DOHH2 (cell line): ENCODE results near the gene MED19.

Experiments used
- H3F3A ChIP-seq: fragments of 200-600 bp; sonication (generic), shearing (Covaris generic); 2 replicates; pipeline ENCODE4 v1.6.0; 2016; ENCODE audit warnings: antibody characterized with exemption, mild to moderate bottlenecking; ENCODE audit not compliant: control insufficient read depth, insufficient read depth
- H3K27ac ChIP-seq: fragments of 200-600 bp; sonication (generic); 2 replicates; pipeline ENCODE4 v1.5.1; 2014; ENCODE audit warnings: low read depth, mild to moderate bottlenecking, low read length, moderate library complexity
- H3K27me3 ChIP-seq: fragments of 200-600 bp; sonication (generic); 2 replicates; pipeline ENCODE4 v1.6.1; 2014; ENCODE audit warnings: mild to moderate bottlenecking, low read length, mixed read lengths; ENCODE audit not compliant: control insufficient read depth
- H3K36me3 ChIP-seq: fragments of 200-600 bp; sonication (generic); 2 replicates; pipeline ENCODE4 v1.6.1; 2014; ENCODE audit warnings: mild to moderate bottlenecking, low read length, moderate library complexity, mixed read lengths; ENCODE audit not compliant: control insufficient read depth
- H3K4me1 ChIP-seq: fragments of 200-600 bp; sonication (generic); 2 replicates; pipeline ENCODE4 v1.6.1; 2014; ENCODE audit warnings: mild to moderate bottlenecking, low read length, mixed read lengths; ENCODE audit not compliant: control insufficient read depth
- H3K4me2 ChIP-seq: fragments of 200-600 bp; sonication (generic); 2 replicates; pipeline ENCODE4 v1.6.0; 2014; ENCODE audit warnings: mild to moderate bottlenecking, low read length, moderate library complexity
- H3K4me3 ChIP-seq: fragments of 200-600 bp; sonication (generic); 2 replicates; pipeline ENCODE4 v1.5.1; 2014; ENCODE audit warnings: mild to moderate bottlenecking, low read length, mixed read lengths
- H3K79me2 ChIP-seq: fragments of 200-600 bp; sonication (generic); 2 replicates; pipeline ENCODE4 v1.6.1; 2014; ENCODE audit warnings: mild to moderate bottlenecking, low read length, mixed read lengths; ENCODE audit not compliant: control insufficient read depth
- H3K9me2 ChIP-seq: fragments of 200-600 bp; sonication (generic); replicated peaks from 2 replicates; pipeline ENCODE4 v1.6.1; 2014; ENCODE audit warnings: mild to moderate bottlenecking, low read length, mixed read lengths; ENCODE audit not compliant: control insufficient read depth
- H3K9me3 ChIP-seq: fragments of 200-600 bp; sonication (generic); 2 replicates; pipeline ENCODE4 v1.6.1; 2014; ENCODE audit warnings: antibody characterized with exemption, low read length, mixed read lengths; ENCODE audit not compliant: control insufficient read depth, insufficient read depth
- H4K20me1 ChIP-seq: fragments of 200-600 bp; sonication (generic); 2 replicates; pipeline ENCODE4 v1.6.0; 2014; ENCODE audit warnings: low read depth, mild to moderate bottlenecking, antibody characterized with exemption, low read length, moderate library complexity; ENCODE audit not compliant: control insufficient read depth, insufficient read depth
- EZH2phosphoT487 ChIP-seq: fragments of 200-600 bp; sonication (generic); IDR thresholded peaks from 2 replicates; pipeline ENCODE4 v1.6.1; 2017; ENCODE audit warnings: borderline replicate concordance, mild to moderate bottlenecking, antibody characterized with exemption, low read length, moderate library complexity, mixed read lengths
- TF ChIP-seq, protein P1 (sequence below): fragments of 200-600 bp; sonication (generic); IDR thresholded peaks from one replicate; pipeline ENCODE4 v1.5.1; 2014; ENCODE audit warnings: antibody characterized with exemption, mild to moderate bottlenecking, low read depth, low read length; ENCODE audit not compliant: poor library complexity, severe bottlenecking

The MED19 gene

DNA sequence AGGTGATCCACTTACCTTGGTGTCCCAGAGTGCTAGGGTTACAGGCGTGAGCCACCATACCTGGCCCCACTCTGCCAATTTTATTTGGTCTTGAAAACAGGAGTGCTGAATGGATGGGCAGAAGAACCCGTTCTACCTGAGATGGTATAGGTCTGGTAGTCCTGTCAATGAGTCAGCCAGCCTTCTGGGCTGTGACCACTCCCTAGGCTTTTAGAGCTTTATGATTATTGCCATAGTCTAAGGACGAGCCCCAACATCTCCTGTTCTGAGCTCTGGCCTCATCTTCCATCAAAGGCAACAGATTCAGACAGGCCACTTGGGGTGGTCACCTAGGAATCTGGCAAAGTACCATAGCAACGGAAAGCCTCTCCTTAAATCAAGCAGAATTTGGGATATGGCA is 32.6 kb downstream of the MED19 start:
- Histone ChIP-seq H3K4me1 (no peaks in the 10 kb centered on the region), H3K36me3 (peaks cover 85% of the 10 kb centered on the region), H3K27me3 (no peaks in the 10 kb centered on the region), H3K9me2 (no peaks in the 10 kb centered on the region), H3K4me2 (no peak overlapping the region), H3K9me3 (no peaks in the 10 kb centered on the region), H3K27ac (no peak overlapping the region), H3K79me2 (peaks cover 93% of the 10 kb centered on the region), H4K20me1 (peaks cover 22% of the 10 kb centered on the region), H3K4me3 (no peak overlapping the region), H3F3A (no peaks in the 10 kb centered on the region)
- TF ChIP-seq, protein P1, sequence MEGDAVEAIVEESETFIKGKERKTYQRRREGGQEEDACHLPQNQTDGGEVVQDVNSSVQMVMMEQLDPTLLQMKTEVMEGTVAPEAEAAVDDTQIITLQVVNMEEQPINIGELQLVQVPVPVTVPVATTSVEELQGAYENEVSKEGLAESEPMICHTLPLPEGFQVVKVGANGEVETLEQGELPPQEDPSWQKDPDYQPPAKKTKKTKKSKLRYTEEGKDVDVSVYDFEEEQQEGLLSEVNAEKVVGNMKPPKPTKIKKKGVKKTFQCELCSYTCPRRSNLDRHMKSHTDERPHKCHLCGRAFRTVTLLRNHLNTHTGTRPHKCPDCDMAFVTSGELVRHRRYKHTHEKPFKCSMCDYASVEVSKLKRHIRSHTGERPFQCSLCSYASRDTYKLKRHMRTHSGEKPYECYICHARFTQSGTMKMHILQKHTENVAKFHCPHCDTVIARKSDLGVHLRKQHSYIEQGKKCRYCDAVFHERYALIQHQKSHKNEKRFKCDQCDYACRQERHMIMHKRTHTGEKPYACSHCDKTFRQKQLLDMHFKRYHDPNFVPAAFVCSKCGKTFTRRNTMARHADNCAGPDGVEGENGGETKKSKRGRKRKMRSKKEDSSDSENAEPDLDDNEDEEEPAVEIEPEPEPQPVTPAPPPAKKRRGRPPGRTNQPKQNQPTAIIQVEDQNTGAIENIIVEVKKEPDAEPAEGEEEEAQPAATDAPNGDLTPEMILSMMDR = no peak
- TF ChIP-seq EZH2phosphoT487 = no peak

DNA sequence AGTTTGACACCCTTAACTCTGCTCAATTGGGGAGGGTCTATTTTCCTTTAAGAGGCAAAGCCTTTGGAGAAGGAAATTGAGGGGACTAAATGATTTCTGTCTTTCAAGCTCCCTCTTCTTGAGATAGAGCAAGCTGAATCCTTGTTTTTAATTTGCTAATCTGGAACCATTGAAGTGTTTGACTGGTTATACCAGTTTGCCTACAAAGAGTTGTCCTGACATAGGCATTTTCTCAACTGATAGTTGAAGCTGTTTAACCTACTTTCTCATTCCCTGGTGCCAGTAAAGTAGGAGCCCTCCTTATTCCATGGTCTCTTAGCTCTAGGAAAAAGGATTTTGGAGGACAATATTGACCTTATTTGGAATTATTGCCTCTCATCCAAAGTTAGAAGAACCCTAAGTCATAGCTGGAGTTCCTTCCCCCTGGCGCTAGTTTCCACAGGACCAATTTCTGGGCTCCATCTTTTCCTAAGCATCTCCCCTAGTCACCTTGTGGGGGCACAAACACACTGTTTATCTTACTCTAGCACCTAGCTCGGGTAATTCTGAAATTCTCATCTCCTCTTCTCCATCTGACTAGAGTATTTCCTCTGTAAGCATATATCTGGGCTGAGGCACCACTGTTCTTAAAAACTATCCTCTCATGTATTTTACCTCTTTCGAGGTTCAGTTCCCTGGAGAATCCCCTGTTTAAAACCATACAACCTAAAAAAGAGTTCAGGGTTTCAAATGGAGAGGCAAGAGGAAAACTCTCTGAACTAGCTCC is 36.7 kb downstream of the MED19 start:
- H3K36me3 ChIP-seq = peaks cover 87% of the 10 kb centered on the region
- TF ChIP-seq EZH2phosphoT487 = no peak
- TF ChIP-seq, protein P1 = no peak

DNA sequence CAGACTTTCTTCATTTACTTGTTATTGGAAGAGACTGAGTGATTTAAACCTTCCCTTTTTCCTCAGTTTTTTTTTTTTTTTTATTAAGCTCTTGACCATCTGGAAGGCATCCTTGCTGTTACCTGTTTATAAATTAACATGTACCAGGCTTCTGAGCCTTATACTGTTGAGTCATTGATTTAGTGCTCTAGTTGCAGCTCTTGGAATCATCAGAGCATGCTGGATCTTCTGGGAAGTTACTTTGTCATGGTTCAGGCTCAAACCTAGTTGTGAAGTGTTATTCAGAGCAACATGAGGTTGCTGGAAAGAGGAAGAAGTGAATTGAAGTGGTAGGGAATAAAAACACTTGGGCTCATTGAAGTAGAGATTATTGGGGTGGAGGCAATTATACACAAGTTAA is 37.8 kb downstream of the MED19 start:
- H3K4me1 ChIP-seq = peaks cover 10% of the 10 kb centered on the region
- no peaks in the 10 kb centered on the region for H3F3A ChIP-seq
- no peak overlapping the region for H3K27ac ChIP-seq
- H3K4me2 ChIP-seq = no peak overlapping the region
- no peaks in the 10 kb centered on the region for H3K27me3 ChIP-seq
- TF ChIP-seq EZH2phosphoT487 = no peak
- TF ChIP-seq, protein P1 = no peak
- H3K9me3 ChIP-seq = no peaks in the 10 kb centered on the region
- peaks cover 32% of the 10 kb centered on the region for H4K20me1 ChIP-seq
- H3K4me3 ChIP-seq = no peak overlapping the region
- H3K79me2 ChIP-seq = peaks cover 97% of the 10 kb centered on the region
- no peaks in the 10 kb centered on the region for H3K9me2 ChIP-seq
- H3K36me3 ChIP-seq = peaks cover 80% of the 10 kb centered on the region

More for the DNA sequence above, 36.7 kb downstream of the MED19 start:
- Histone ChIP-seq H3K27ac (no peak overlapping the region), H3K4me1 (0 out of 2 replicates have a peak, but pooled peaks cover 2% of the 10 kb centered on the region), H4K20me1 (peaks cover 34% of the 10 kb centered on the region), H3K27me3 (no peaks in the 10 kb centered on the region), H3K9me2 (no peaks in the 10 kb centered on the region), H3K79me2 (peaks cover 97% of the 10 kb centered on the region), H3K4me2 (no peak overlapping the region), H3F3A (no peaks in the 10 kb centered on the region), H3K4me3 (no peak overlapping the region), H3K9me3 (no peaks in the 10 kb centered on the region)
